GM19328 (cell line): ENCODE results near the gene ALK.

Experiments
- ATAC-seq: cut with Tn5 transposase; IDR thresholded peaks from one replicate; pipeline ENCODE4 v1.9.1; 2021; ENCODE audit warnings: mild to moderate bottlenecking, moderate library complexity; ENCODE audit not compliant: unreplicated experiment

ALK gene

GRCh38 chr2:29921560-29921915 is at the start of gene ALK:
TSS of gene ALK (minus strand) at chr2:29921586. CDS start at chr2:29920659, 927 bp downstream.
- ATAC-seq, result no peak

- ATAC-seq, result no peak
Observed at GRCh38 chr2:29966266-29966665, 44.9 kb upstream of the ALK start.

GRCh38 chr2:29963972-29964570 is 42.7 kb upstream of the ALK start:
- ATAC-seq, result no peak

GRCh38 chr2:29962922-29963321 is 41.5 kb upstream of the ALK start:
- no peak for ATAC-seq

GRCh38 chr2:29954316-29954715 is 32.9 kb upstream of the ALK start:
- ATAC-seq, result no peak

GRCh38 chr2:29952973-29953372 is 31.6 kb upstream of the ALK start:
- no peak for ATAC-seq

- ATAC-seq, result no peak
Observed at GRCh38 chr2:29951576-29951975, 30.2 kb upstream of the ALK start.

GRCh38 chr2:29950481-29950880 is 29.1 kb upstream of the ALK start:
- no peak for ATAC-seq

GRCh38 chr2:29949042-29949441 is 27.7 kb upstream of the ALK start:
- ATAC-seq, result no peak

- ATAC-seq, result no peak
Observed at GRCh38 chr2:29946505-29946904, 25.1 kb upstream of the ALK start.

GRCh38 chr2:29942711-29943110 is 21.3 kb upstream of the ALK start:
- no peak for ATAC-seq

GRCh38 chr2:29940706-29941105 is 19.3 kb upstream of the ALK start:
- no peak for ATAC-seq

GRCh38 chr2:29936020-29936419 is 14.6 kb upstream of the ALK start:
- no peak for ATAC-seq

GRCh38 chr2:29931818-29932217 is 10.4 kb upstream of the ALK start:
- no peak for ATAC-seq

GRCh38 chr2:29923110-29923721 is 1.8 kb upstream of the ALK start:
- ATAC-seq, result no peak

GRCh38 chr2:29922605-29923004 is 1.2 kb upstream of the ALK start:
- ATAC-seq, result no peak

GRCh38 chr2:29920631-29921559 is 491 bp downstream of the ALK start:
- ATAC-seq, result no peak

- ATAC-seq, result no peak
Observed at GRCh38 chr2:29920130-29920577, 1.2 kb downstream of the ALK start.

- ATAC-seq, result no peak
Observed at GRCh38 chr2:29918941-29919340, 2.4 kb downstream of the ALK start.

- ATAC-seq, result no peak
Observed at GRCh38 chr2:29917781-29918180, 3.6 kb downstream of the ALK start.

- no peak for ATAC-seq
Observed at GRCh38 chr2:29916571-29916970, 4.8 kb downstream of the ALK start.

- no peak for ATAC-seq
Observed at GRCh38 chr2:29910960-29911359, 10.4 kb downstream of the ALK start.
